GM23248 (cell line): ENCODE data around the gene CYP51A1.

Experiments used
- EZH2 ChIP-seq: fragments of 200-600 bp; sonication (generic); IDR thresholded peaks from 2 replicates; pipeline ENCODE4 v1.6.1; 2018; ENCODE audit warnings: antibody characterized with exemption, mild to moderate bottlenecking; ENCODE audit not compliant: insufficient read depth, poor library complexity, severe bottlenecking
- EZH2phosphoT487 ChIP-seq: fragments of 200-600 bp; sonication (generic); IDR thresholded peaks from 2 replicates; pipeline ENCODE4 v1.6.1; 2018; ENCODE audit warnings: antibody characterized with exemption, moderate library complexity, mild to moderate bottlenecking, low read depth; ENCODE audit not compliant: insufficient read depth

GRCh38 chr7:92161271-92161670 lies 27.0 kb upstream of the CYP51A1 start:
- TF ChIP-seq EZH2 (no peak), EZH2phosphoT487 (no peak)
